SK-N-SH (cell line): ENCODE data around the gene ESRRA. TPM values are rescaled to one million over a fixed set of nuclear protein-coding genes. Genes with fewer than 3 reads are reported as not detected.

Experiments used
- CTCF ChIA-PET: fragments of 300-600, 350-600 bp; formaldehyde crosslinking; extraction: SDS; loops from one replicate; lab custom pipeline; 2021; lab: Yijun Ruan, JAX
- POLR2A ChIA-PET: fragments of 350-600 bp; sonication (Branson Sonifier 250); formaldehyde crosslinking; extraction: SDS; loops from one replicate; lab custom pipeline; 2020; ENCODE audit warnings: antibody characterized with exemption, inconsistent platforms; lab: Yijun Ruan, JAX
- DNase-seq: peaks from one replicate; pipeline ENCODE4 v3.0.0; 2012
- H2AFZ ChIP-seq: fragments of 200-600 bp; sonication (generic); 2 replicates; pipeline ENCODE4 v1.8.1; 2016; ENCODE audit warnings: antibody characterized with exemption, mild to moderate bottlenecking, low read depth
- H3F3A ChIP-seq: fragments of 200-600 bp; sonication (generic); replicated peaks from 2 replicates; pipeline ENCODE3; 2016; ENCODE audit warnings: antibody characterized with exemption, mild to moderate bottlenecking; ENCODE audit not compliant: insufficient read depth
- H3K27ac ChIP-seq, 2 experiments: fragments of 200-500 bp in 1 of 2; fragments of 200-600 bp in 1 of 2; sonication (Bioruptor generic) in 1 of 2; sonication (generic), shearing (Covaris generic) in 1 of 2; 2 replicates each; pipeline versions ENCODE4 v1.5.1 to v1.6.1; 2014 to 2016; ENCODE audit warnings: low read depth in 2 of 2, inconsistent platforms in 1 of 2, low read length in 1 of 2, mild to moderate bottlenecking in 1 of 2, mixed read lengths in 1 of 2
- H3K27me3 ChIP-seq: fragments of 200-600 bp; sonication (generic), shearing (Covaris generic); 2 replicates; pipeline ENCODE4 v1.6.1; 2016; ENCODE audit warnings: mixed run types; ENCODE audit not compliant: insufficient read depth
- H3K36me3 ChIP-seq, 2 experiments: fragments of 200-500 bp in 1 of 2; fragments of 200-600 bp in 1 of 2; sonication (Bioruptor generic) in 1 of 2; sonication (generic) in 1 of 2; replicated peaks in 1 of 2; 2 replicates each; pipeline versions ENCODE3 to v1.5.1; 2014 to 2016; ENCODE audit warnings: low read length in 1 of 2, mild to moderate bottlenecking in 1 of 2; ENCODE audit not compliant: insufficient read depth in 2 of 2, control insufficient read depth in 1 of 2
- H3K4me1 ChIP-seq, 2 experiments: fragments of 200-500 bp in 1 of 2; fragments of 200-600 bp in 1 of 2; sonication (Bioruptor generic) in 1 of 2; sonication (generic), shearing (Covaris generic) in 1 of 2; 2 replicates each; pipeline versions ENCODE4 v1.5.1 to v1.6.1; 2014 to 2016; ENCODE audit warnings: low read depth in 1 of 2, low read length in 1 of 2, mixed run types in 1 of 2; ENCODE audit not compliant: insufficient read depth in 2 of 2, control insufficient read depth in 1 of 2
- H3K4me2 ChIP-seq: fragments of 200-600 bp; sonication (generic), shearing (Covaris generic); 2 replicates; pipeline ENCODE4 v1.6.1; 2017; ENCODE audit warnings: mixed run types
- H3K4me3 ChIP-seq, 2 experiments: fragments of 200-500 bp in 1 of 2; fragments of 200-600 bp in 1 of 2; sonication (Bioruptor generic) in 1 of 2; sonication (generic), shearing (Covaris generic) in 1 of 2; 2 replicates each; pipeline versions ENCODE4 v1.5.1 to v1.8.1; 2014 to 2016; ENCODE audit warnings: low read depth in 2 of 2, inconsistent platforms in 1 of 2, low read length in 1 of 2, mild to moderate bottlenecking in 1 of 2, mixed read lengths in 1 of 2, moderate library complexity in 1 of 2
- H3K79me2 ChIP-seq: fragments of 200-600 bp; sonication (generic); 2 replicates; pipeline ENCODE4 v1.8.1; 2017; ENCODE audit warnings: mild to moderate bottlenecking; ENCODE audit not compliant: insufficient read depth
- H3K9ac ChIP-seq: fragments of 200-600 bp; sonication (generic); 2 replicates; pipeline ENCODE4 v1.6.1; 2017; ENCODE audit warnings: mixed run types
- H3K9me2 ChIP-seq: fragments of 200-600 bp; sonication (generic); 2 replicates; pipeline ENCODE4 v1.6.1; 2017; ENCODE audit warnings: mixed run types
- H3K9me3 ChIP-seq: fragments of 200-600 bp; sonication (generic); 2 replicates; pipeline ENCODE4 v1.6.1; 2017; ENCODE audit warnings: mixed run types, mild to moderate bottlenecking, moderate library complexity
- H4K20me1 ChIP-seq: fragments of 200-600 bp; sonication (generic); 2 replicates; pipeline ENCODE4 v1.6.1; 2017; ENCODE audit warnings: mild to moderate bottlenecking, mixed run types; ENCODE audit not compliant: insufficient read depth
- ELF1 ChIP-seq: IDR thresholded peaks from 2 replicates; pipeline ENCODE4 v1.4.0; 2012
- EZH2phosphoT487 ChIP-seq: fragments of 200-600 bp; sonication (generic); IDR thresholded peaks from 2 replicates; pipeline ENCODE4 v1.6.1; 2017; ENCODE audit warnings: low read depth, mixed run types, mild to moderate bottlenecking, antibody characterized with exemption, moderate library complexity, borderline replicate concordance
- FOXM1 ChIP-seq: IDR thresholded peaks from 2 replicates; pipeline ENCODE4 v1.4.0; 2012; ENCODE audit warnings: low read depth, mild to moderate bottlenecking
- GATA2 ChIP-seq: sonication (generic); formaldehyde crosslinking; IDR thresholded peaks from 2 replicates; pipeline ENCODE4 v1.5.0; 2020; ENCODE audit warnings: mild to moderate bottlenecking, missing genetic modification reagents
- MEF2A ChIP-seq: IDR thresholded peaks from 2 replicates; pipeline ENCODE4 v1.4.0; 2012; ENCODE audit warnings: low read depth, borderline replicate concordance
- MXI1 ChIP-seq: IDR thresholded peaks from 2 replicates; pipeline ENCODE4 v1.6.1; 2012; ENCODE audit warnings: mild to moderate bottlenecking, low read depth, low read length, improper control_type of control experiment
- NRF1 ChIP-seq: IDR thresholded peaks from 2 replicates; pipeline ENCODE4 v1.6.1; 2012; ENCODE audit warnings: low read depth, mild to moderate bottlenecking, low read length
- PBX3 ChIP-seq: IDR thresholded peaks from 2 replicates; pipeline ENCODE4; 2012
- POLR2AphosphoS5 ChIP-seq: IDR thresholded peaks from 2 replicates; pipeline ENCODE4 v1.6.1; 2012; ENCODE audit warnings: low read depth, low read length
- RAD21 ChIP-seq: IDR thresholded peaks from 2 replicates; pipeline ENCODE4 v1.6.1; 2012; ENCODE audit warnings: mild to moderate bottlenecking, low read length
- RCOR1 ChIP-seq: fragments of 150-350 bp; IDR thresholded peaks from 2 replicates; pipeline ENCODE4 v1.6.1; 2017; ENCODE audit warnings: antibody characterized with exemption, low read length
- REST ChIP-seq: IDR thresholded peaks from 2 replicates; pipeline ENCODE4 v1.6.1; 2012; ENCODE audit warnings: mild to moderate bottlenecking, low read depth, low read length, moderate library complexity
- RXRA ChIP-seq: IDR thresholded peaks from 2 replicates; pipeline ENCODE4 v1.4.0; 2012; ENCODE audit warnings: low read depth, mild to moderate bottlenecking, borderline replicate concordance
- SIN3A ChIP-seq: IDR thresholded peaks from 2 replicates; pipeline ENCODE4 v1.6.1; 2012; ENCODE audit warnings: low read depth, mild to moderate bottlenecking, low read length, moderate library complexity, borderline replicate concordance
- TEAD4 ChIP-seq: IDR thresholded peaks from 2 replicates; pipeline ENCODE4 v1.4.0; 2012; ENCODE audit warnings: mild to moderate bottlenecking, borderline replicate concordance; ENCODE audit not compliant: insufficient read depth
- YY1 ChIP-seq: IDR thresholded peaks from 2 replicates; pipeline ENCODE4 v1.4.0; 2012; ENCODE audit warnings: low read depth, mild to moderate bottlenecking
- whole genome bisulfite sequencing: methylation state at CpG from one replicate; pipeline ENCODE4 v1.1.6; 2017; ENCODE audit warnings: low lambda C conversion rate; 5-methylcytosine and 5-hydroxymethylcytosine counted together
- polyA plus RNA-seq, 3 experiments: library from polyadenylated mRNA; depleted of rRNA; stranded (reverse); fragments of >200 nt; gene quantifications; 2 replicates each; pipeline ENCODE4 v1.2.3, GENCODE V29; 2012

The ESRRA gene
- polyA plus RNA-seq, 1 of the 3 experiments (the other 2 are of a cell fraction), result 27.8 TPM

GRCh38 chr11:64318766-64319761, 13.7 kb downstream of the ESRRA start (continued):
- TF ChIP-seq PBX3 (no peak), POLR2AphosphoS5 (no peak), FOXM1 (no peak), MEF2A (no peak), RCOR1 (no peak), TEAD4 (no peak), EZH2phosphoT487 (no peak), RAD21 (no peak)

GRCh38 chr11:64320556-64320955, 15.2 kb downstream of the ESRRA start:
- TF ChIP-seq RCOR1 (no peak), REST (no peak), SIN3A (no peak), PBX3 (no peak), MEF2A (no peak), YY1 (no peak), MXI1 (no peak), NRF1 (no peak), GATA2 (CRISPR knock-in tag) (no peak), RXRA (no peak), ELF1 (no peak)
- WGBS, result 95% methylated on average over 5 of the region's 7 CpGs
- POLR2A ChIA-PET, result no interaction called here

More at GRCh38 chr11:64320556-64320955, 15.2 kb downstream of the ESRRA start:
- Histone ChIP-seq H3K4me2 (no peak overlapping the region), H3K36me3 (peaks cover 0 to 18% of the 10 kb centered on the region in 2 experiments), H3K4me3 (no peak overlapping the region), H4K20me1 (no peaks in the 10 kb centered on the region), H2AFZ (no peak overlapping the region), H3K9me3 (no peaks in the 10 kb centered on the region), H3F3A (peaks cover 8% of the 10 kb centered on the region), H3K27me3 (no peaks in the 10 kb centered on the region), H3K79me2 (peaks cover 39% of the 10 kb centered on the region), H3K9me2 (no peaks in the 10 kb centered on the region), H3K27ac (no peak overlapping the region), H3K9ac (no peak overlapping the region), H3K4me1 (peaks cover 0 to 15% of the 10 kb centered on the region in 2 experiments; a peak in 2 of 4 replicates)
- DNase-seq, result no peak
- CTCF ChIA-PET, result no interaction called here
